ENCODE measurements around the gene MCF2L2.

- TF ChIP-seq, protein P1, sequence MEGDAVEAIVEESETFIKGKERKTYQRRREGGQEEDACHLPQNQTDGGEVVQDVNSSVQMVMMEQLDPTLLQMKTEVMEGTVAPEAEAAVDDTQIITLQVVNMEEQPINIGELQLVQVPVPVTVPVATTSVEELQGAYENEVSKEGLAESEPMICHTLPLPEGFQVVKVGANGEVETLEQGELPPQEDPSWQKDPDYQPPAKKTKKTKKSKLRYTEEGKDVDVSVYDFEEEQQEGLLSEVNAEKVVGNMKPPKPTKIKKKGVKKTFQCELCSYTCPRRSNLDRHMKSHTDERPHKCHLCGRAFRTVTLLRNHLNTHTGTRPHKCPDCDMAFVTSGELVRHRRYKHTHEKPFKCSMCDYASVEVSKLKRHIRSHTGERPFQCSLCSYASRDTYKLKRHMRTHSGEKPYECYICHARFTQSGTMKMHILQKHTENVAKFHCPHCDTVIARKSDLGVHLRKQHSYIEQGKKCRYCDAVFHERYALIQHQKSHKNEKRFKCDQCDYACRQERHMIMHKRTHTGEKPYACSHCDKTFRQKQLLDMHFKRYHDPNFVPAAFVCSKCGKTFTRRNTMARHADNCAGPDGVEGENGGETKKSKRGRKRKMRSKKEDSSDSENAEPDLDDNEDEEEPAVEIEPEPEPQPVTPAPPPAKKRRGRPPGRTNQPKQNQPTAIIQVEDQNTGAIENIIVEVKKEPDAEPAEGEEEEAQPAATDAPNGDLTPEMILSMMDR (conservative IDR thresholded peaks at IDR 0.05 in 1 of 2, IDR thresholded peaks at IDR 0.05 in 1 of 2; ENCODE audit: extremely low read depth in 1 of 2, insufficient read depth in 1 of 2, low read depth in 1 of 2, low read length in 2 of 2): no peak
- no peak for TF ChIP-seq EZH2 (IDR thresholded peaks at IDR 0.05; ENCODE audit: borderline replicate concordance, low read length)
These were observed 269.8 kb downstream of the MCF2L2 start for GRCh38 chr3:183158551-183159006.
